ENCODE results near the gene TSPAN32. TPM values are rescaled to one million over a fixed set of nuclear protein-coding genes. Genes with fewer than 3 reads are reported as not detected.

TSPAN32 gene
- total RNA-seq, 3 donors from 2014 or later (not counting 1 experiment from before 2014, with no cell fraction given) = 268 to 327 (median 299) TPM

DNA sequence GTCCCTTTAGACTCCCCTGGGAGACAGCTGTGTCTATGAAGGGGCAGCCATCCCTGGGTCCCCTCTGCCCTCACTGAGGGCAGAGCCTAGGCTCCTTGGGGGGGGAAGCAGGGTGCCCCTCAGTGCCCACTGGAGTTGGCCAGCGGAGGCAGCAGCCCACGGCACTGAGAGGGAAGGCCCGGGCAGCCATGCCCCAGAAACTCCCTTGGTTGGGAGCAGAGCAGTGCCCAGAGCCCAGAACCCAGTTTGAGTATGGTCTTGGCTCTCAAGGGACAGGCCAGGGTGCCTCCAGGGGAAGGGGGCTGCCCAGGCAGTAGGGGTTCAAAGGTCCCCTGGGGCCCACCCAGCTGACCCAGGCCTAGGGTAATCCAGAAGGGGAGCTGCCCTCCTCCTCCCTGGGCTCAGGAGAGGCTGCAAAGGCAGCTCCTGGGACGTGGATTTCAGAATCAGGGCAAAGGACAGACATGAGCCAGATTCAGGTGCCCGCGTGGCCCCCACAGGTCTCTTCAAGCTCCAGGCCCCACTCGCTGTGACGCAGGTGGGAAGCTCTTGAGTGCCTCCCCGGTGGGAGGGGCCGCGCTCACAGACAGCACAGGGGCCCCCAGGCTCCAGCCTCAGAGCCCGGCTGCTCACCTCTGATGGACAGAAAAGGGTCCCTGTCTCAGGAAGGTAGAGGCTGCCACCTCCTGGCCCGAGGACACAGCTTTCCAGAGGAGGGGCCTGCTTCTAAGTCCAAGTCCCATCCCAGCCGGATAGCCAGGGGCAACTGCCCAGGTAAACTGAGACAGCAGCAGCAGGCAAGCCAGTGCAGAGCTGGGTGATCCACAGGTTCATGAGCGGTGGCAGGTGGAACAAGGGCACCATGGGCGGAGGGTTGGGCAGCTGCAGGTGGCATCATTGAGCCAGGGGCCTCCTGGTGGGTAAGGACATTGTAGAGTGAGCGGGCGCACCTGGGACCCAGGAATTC is 2.7 kb upstream of the TSPAN32 start:
- Histone ChIP-seq H3K27ac (ENCODE audit: low read length) (peak overlapping the region; percentile 10), H3K27me3 (ENCODE audit: control insufficient read depth, insufficient read depth, low read length) (no peaks in the 10 kb centered on the region), H3K4me3 (ENCODE audit: low read length) (peak overlapping the region; percentile 0), H3K9me3 (ENCODE audit: control insufficient read depth, insufficient read depth, low read length) (no peaks in the 10 kb centered on the region), H3K4me1 (ENCODE audit: control insufficient read depth, insufficient read depth, low read length) (peaks cover 89% of the 10 kb centered on the region), H3K36me3 (ENCODE audit: control insufficient read depth, insufficient read depth, low read length) (peaks cover 36% of the 10 kb centered on the region)
- TF ChIP-seq, protein P1, sequence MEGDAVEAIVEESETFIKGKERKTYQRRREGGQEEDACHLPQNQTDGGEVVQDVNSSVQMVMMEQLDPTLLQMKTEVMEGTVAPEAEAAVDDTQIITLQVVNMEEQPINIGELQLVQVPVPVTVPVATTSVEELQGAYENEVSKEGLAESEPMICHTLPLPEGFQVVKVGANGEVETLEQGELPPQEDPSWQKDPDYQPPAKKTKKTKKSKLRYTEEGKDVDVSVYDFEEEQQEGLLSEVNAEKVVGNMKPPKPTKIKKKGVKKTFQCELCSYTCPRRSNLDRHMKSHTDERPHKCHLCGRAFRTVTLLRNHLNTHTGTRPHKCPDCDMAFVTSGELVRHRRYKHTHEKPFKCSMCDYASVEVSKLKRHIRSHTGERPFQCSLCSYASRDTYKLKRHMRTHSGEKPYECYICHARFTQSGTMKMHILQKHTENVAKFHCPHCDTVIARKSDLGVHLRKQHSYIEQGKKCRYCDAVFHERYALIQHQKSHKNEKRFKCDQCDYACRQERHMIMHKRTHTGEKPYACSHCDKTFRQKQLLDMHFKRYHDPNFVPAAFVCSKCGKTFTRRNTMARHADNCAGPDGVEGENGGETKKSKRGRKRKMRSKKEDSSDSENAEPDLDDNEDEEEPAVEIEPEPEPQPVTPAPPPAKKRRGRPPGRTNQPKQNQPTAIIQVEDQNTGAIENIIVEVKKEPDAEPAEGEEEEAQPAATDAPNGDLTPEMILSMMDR (IDR thresholded peaks at IDR 0.05) = no peak
- Mint-ChIP-seq H3K27ac (peak overlapping the region; percentile 45 to 94), H3K9me3 (no peaks in the 10 kb centered on the region), H3K36me3 (no peaks in the 10 kb centered on the region), H3K27me3 (ENCODE audit: low read depth in 2 of 2) (no peaks in the 10 kb centered on the region), H3K4me1 (peaks cover 25 to 81% of the 10 kb centered on the region in 2 donors), H3K4me3 (peak overlapping the region; percentile 79)
- WGBS (ENCODE audit: insufficient coverage) = 80% methylated on average over 18 of the region's 18 CpGs
- DNase-seq = peak; percentile 24 to 48
- peak in 1 of 3 donors; percentile 3 for ATAC-seq
- intact Hi-C loops (cut with micrococcal nuclease) = no loop called here

DNA sequence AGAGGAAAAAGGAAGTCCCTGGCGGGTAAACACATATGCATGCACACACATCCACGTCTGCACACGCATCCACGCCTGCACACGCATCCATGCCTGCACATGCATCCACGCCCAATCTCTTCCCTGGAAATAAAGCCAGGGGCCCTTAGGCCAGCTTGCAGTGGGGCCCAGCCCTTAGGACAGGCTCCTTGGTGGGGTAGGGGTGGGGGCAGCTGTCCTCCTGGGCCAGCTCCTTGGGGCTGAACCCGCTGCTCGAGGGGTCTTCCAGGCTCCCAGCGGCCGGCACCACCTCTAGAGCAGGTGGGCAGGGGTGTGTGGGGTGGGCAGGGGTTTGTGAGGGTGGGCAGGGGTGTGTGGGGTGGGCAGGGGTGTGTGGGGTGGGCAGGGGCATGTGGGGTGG is 2.0 kb upstream of the TSPAN32 start:
- peak overlapping the region; percentile 0 for H3K4me3 ChIP-seq (ENCODE audit: low read length)
- 63% methylated on average over 10 of the region's 10 CpGs for WGBS (ENCODE audit: insufficient coverage)

DNA sequence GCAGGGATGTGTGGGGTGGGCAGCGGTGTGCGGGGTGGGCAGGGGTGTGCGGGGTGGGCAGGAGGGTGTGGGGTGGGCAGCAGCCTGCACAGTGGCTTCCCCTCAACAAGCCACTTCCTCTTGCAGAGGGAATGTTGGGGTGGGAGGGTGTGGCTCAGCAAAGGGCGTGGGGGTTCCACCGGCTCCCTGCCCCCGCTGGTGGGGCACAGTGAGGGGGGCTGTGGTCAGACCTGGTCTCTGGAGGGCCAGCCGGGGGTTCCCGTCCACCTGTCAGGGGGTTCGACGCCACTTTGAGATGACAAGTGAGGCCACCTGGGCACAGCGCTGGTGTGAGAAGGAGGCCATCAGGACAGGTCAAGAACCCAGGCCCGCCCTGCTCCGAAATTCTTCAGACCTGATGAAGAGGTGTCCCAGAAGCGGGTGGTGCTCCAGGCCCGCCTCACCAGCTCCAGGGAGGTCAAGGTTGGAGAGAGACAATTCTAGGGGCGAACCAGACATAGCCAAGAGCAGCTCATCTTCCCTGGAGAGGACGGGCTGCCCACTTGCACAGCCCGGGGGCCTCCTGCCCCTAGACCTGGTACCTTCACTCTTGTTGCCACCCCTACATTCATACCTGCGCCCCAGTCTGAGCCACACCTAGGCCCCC is 1.4 kb upstream of the TSPAN32 start:
- Mint-ChIP-seq H3K27ac (peak overlapping the region; percentile 86 to 96), H3K27me3 (ENCODE audit: low read depth in 2 of 2) (no peaks in the 10 kb centered on the region), H3K9me3 (no peaks in the 10 kb centered on the region), H3K4me3 (peak overlapping the region; percentile 98), H3K4me1 (peaks cover 22 to 80% of the 10 kb centered on the region in 2 donors), H3K36me3 (no peaks in the 10 kb centered on the region)
- TF ChIP-seq, protein P1 (IDR thresholded peaks at IDR 0.05) = no peak
- peak overlapping the region; percentile 83 for H3K27ac ChIP-seq (ENCODE audit: low read length)
- H3K36me3 ChIP-seq (ENCODE audit: control insufficient read depth, insufficient read depth, low read length) = peaks cover 45% of the 10 kb centered on the region
- H3K27me3 ChIP-seq (ENCODE audit: control insufficient read depth, insufficient read depth, low read length) = no peaks in the 10 kb centered on the region
- H3K4me3 ChIP-seq (ENCODE audit: low read length) = peak overlapping the region; percentile 84
- WGBS (ENCODE audit: insufficient coverage) = 5% methylated on average over 16 of the region's 19 CpGs
- ATAC-seq (peak in 2 of 3 donors; percentile 23 to 47), DNase-seq (peak in 1 of 2 donors; percentile 56)
- no peaks in the 10 kb centered on the region for H3K9me3 ChIP-seq (ENCODE audit: control insufficient read depth, insufficient read depth, low read length)
- H3K4me1 ChIP-seq (ENCODE audit: control insufficient read depth, insufficient read depth, low read length) = peaks cover 90% of the 10 kb centered on the region
- intact Hi-C loops (cut with micrococcal nuclease) = loop anchor here (2.0 to 5.0 kb wide), 2 partner anchors 33 to 104 kb away; no protein-coding TSS in a partner anchor

More for the DNA sequence above, 2.0 kb upstream of the TSPAN32 start:
- TF ChIP-seq, protein P1 (IDR thresholded peaks at IDR 0.05) = no peak
- DNase-seq (peak in 1 of 2 donors; percentile 17), ATAC-seq (no peak)
- H3K4me1 Mint-ChIP-seq = peaks cover 21 to 80% of the 10 kb centered on the region in 2 donors
- Histone ChIP-seq H3K4me1 (ENCODE audit: control insufficient read depth, insufficient read depth, low read length) (peaks cover 89% of the 10 kb centered on the region), H3K9me3 (ENCODE audit: control insufficient read depth, insufficient read depth, low read length) (no peaks in the 10 kb centered on the region), H3K27ac (ENCODE audit: low read length) (peak overlapping the region; percentile 10), H3K36me3 (ENCODE audit: control insufficient read depth, insufficient read depth, low read length) (peaks cover 40% of the 10 kb centered on the region), H3K27me3 (ENCODE audit: control insufficient read depth, insufficient read depth, low read length) (no peaks in the 10 kb centered on the region)
- intact Hi-C loops (cut with micrococcal nuclease) = loop anchor here (2.0 to 5.0 kb wide), 2 partner anchors 32 to 103 kb away; no protein-coding TSS in a partner anchor
- no peaks in the 10 kb centered on the region for H3K27me3 Mint-ChIP-seq (ENCODE audit: low read depth in 2 of 2)
- peak overlapping the region; percentile 79 for H3K4me3 Mint-ChIP-seq
- H3K9me3 Mint-ChIP-seq = no peaks in the 10 kb centered on the region
- no peaks in the 10 kb centered on the region for H3K36me3 Mint-ChIP-seq
- H3K27ac Mint-ChIP-seq = peak overlapping the region; percentile 45 to 94
